HG03565 (cell line): Measurements from ENCODE around the gene PDHX.

Experiments
- ATAC-seq: cut with Tn5 transposase; IDR thresholded peaks from one replicate; pipeline ENCODE4 v1.9.1; 2021; ENCODE audit warnings: mild to moderate bottlenecking, moderate library complexity; ENCODE audit not compliant: unreplicated experiment

Gene PDHX

DNA sequence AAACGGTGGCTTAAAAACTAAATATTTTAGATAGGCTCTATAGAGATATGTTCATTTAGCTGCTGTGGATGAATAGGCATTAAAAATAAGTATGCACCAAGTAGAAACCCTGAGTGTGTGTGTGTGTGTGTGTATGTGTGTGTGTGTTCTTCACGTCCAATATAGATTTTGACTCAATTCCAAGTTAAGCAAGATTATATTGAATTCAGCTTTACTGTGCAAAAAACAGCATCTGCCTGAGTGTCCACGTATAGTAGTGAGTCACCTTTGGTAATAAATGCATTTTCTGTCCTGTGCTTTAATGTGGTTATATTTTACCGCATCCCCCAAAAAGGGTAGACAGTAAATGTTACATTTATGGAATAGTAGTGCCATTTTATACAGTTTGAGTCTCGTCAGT is 71.2 kb downstream of the PDHX start:
- no peak for ATAC-seq

DNA sequence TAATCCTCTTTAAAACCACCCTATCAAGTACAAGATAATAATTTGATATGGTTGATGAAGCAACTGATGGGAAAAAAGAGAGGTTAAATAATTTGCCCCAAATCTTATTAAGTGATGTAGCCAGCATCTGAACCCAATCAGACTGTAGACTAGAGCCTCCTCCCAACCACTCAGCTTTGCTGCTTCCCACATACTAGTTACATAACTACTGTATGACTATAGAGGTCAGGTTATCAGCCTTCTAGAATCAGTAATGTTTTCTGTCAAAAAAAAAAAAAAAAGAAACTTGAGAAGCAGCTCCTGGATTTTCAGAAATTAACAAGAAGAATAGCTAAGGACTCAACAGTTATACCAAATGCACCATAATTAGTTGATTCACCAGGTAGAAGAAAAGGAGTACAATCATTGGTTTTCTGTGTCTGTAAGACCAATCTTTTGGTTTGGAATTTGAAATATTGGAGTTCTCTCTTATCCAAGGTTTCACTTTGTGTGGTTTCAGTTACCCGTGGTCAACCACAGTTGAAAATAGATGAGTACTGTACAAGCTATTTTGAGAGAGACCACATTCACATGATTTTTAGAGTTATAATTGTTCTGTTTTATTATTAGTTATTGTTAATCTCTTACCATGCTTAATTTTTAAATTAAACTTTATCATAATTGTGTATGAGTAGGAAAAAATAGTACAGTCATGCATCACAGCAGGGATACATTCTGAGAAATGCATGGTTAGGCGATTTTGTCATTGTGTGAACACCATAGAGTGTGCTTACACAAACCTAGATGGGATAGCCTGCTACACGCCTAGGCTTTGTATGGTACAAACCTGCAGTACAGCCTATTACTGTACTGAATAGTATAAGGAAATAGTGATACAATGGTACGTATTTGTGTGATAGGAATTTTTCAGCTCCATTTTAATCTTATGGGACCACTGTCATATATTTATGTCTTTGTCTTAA is 72.2 kb downstream of the PDHX start:
- peak; percentile 88 for ATAC-seq

DNA sequence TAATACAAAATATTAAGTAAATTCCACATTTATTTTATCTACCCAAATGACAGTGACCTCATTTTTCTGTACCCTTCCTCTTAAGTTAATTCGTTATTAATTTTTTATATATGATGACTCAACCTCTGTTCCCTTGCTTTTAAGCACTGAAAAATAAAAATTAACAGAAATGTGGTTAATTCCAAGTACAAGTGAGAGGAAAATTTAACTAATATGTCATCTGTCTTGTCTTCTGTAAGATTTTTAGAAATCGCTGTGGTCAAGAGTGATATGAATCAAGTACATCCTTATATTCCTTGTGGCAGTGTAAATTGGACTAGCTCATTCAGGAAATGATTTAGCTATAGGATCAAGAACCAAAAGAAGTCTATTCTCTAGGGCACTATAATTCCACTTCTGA is 74.5 kb downstream of the PDHX start:
- ATAC-seq, result no peak

DNA sequence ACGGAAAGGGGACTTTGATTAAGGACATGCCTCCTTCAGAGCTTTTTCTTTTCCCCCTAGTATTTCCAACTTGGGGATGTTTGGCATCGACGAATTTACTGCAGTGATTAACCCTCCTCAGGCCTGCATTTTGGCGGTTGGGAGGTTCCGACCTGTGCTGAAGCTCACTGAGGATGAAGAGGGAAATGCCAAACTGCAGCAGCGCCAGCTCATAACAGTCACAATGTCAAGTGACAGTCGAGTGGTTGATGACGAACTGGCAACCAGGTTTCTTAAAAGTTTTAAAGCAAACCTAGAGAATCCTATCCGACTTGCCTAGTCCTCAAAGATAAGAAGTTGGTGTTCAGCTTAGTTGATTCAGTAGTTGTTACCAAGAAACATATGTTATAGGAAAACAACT is 78.4 kb downstream of the PDHX start:
- ATAC-seq, result no peak

DNA sequence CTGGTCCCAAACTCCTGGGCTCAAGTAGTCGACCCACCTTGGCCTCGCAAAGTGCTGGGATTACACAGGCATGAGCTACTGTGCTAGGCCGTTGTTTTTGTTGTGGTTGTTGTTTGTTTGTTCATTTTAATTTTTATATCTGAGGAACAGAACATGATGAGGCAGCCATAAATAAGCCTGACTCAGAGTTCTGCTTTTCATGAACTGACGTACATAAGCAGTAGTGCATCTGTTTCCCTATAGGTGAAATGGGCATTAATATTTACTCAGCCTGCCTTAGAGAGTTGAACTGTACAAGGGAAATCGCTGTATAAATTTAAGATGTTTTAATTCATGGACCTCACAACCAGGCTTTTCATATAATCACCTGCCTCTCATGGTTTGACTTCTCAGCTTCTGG is 80.5 kb downstream of the PDHX start:
- no peak for ATAC-seq

DNA sequence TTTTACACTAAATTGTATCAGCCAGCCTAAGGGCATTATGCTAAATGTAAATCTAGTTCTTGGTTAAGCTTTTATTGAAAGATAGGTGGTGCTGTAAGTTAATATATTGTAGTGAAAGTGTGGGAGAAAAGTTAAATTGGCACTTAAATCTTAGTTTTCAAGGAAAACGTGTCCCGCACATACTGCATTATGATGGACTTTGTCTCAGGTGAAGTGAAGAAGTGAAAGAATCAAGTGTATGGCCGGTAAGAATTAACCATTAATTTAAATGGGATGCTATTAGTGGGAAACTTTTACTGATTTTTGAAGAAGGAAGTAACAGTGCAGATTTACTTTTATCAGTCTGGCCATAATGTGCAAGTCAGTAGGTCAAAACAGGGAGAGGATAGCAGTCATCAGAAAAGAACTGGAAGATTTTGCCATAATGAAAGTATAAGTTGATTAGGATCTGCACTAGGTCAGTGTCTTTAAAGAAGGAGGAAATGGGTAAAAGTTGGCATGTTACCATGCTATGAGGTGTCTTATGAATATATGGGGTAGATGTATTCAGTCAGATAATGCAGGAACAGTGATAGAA is 81.6 kb downstream of the PDHX start:
- ATAC-seq, result no peak

DNA sequence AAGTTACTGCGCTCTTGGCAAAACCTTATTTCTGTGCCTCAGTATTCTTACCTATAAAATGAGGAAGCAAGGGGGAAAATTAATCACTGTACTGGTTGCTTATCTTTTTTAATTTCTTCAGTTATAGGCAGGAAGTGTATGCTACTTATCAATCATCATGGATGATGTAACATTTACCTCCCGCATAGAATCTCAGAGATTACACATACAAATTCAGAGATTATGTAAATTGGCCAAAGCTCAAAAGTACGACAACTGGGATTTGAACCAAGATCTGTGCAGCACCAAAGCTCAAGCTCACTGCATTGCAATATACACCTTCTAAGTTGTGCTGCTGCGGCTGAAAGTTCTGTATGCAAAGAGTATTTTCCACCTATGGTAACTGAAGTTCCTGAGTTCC is 83.0 kb downstream of the PDHX start:
- ATAC-seq, result no peak

DNA sequence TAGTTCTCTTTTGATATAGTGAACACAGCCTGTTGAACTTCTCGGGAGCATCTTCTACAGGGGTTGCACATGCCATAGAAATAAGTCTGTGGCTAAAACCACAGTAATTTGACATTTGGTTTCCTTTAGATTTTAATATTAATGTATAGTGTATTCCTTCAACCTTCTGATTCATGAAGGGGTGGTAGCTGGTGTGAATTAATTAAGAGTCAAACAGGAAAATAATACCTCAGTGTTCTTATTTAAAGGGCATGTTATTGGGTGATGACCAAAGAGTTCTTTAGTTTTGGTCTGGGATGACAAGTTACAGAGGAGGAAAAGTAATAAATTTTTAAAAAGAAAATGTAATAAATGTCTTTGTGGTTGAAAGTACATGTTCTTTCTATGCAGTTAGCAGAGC is 86.8 kb downstream of the PDHX start:
- ATAC-seq, result no peak

DNA sequence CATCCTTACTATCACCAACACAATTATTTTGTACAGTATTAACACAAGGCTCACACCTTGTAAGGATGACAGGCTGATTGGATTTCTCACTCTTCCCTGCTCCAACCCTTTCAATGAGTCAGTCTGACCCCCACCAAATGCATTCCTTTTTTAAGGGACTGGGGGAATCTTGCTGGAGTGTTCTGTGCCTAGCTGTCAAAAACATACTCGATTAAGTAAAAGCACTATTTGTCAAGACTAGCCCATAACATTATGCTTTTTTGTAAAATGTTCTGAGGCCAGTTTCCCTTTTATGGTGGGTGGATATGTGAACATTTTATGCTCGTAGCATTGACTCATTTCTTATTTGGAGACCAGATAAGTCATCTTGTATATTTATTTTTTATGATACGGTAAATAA is 87.2 kb downstream of the PDHX start:
- no peak for ATAC-seq

DNA sequence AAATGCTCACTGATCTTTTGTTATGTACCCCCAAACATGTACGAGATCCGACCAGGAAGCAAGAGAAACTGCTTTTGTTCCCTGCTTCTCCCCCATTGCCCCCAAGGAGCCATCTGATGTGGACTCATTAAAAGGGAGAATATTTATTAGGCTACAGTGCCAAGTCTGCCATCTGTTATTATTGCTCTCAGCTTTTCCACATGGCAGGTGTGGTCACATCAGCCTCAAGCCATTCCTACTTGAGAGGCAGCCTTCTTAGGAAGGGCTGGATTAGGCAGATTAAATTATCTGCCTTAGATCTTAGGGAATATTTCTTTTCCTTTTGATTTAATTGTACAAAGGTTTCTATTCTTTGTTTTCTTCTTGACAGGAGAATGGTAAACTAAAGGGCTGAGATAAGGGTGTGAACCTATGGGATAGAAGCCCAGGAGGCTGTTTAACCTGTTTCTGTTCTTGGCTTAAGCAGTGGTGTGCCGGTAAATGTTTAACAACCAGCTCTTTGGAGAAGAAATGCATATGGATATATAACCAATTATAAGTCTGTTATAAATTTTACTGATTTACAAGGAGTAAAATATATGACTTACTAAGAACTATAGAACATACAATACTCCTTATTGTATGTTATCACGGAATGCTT is 88.8 kb downstream of the PDHX start:
- no peak for ATAC-seq

DNA sequence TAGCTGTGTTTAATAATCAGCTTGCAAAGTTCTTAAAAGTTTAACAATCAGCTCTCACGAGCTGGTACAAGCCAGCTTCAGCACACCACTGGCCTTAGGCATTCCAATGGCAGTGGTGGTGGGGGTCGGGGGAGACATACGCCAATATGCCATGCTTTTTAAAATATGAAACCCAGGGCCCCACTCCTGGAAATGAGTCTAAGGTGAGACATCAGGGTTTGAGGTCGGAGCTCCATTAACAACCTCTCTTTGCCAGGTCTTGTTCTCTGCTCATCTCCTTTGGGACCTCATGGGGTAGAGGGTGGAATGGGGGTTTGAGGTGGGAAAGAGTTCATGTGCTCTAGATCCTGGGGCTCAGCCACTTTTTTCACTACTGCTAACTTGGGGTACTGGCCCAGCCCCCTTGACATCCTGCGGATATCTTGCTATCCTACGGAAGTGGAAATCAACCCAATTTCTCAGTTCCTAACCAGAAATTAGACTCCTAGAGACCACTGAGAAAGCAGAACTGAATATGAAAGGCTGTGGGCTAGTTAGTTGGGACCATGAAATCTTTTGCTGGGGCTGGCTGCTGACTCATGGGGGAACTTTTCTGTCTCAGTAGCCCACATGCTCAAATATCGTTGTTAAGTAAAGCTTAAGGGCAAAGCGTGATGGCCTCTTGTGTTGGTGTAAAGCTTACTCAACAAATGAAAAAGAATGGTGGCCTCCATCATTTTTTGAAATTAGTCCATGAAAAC is 90.1 kb downstream of the PDHX start:
- ATAC-seq, result peak; percentile 82

DNA sequence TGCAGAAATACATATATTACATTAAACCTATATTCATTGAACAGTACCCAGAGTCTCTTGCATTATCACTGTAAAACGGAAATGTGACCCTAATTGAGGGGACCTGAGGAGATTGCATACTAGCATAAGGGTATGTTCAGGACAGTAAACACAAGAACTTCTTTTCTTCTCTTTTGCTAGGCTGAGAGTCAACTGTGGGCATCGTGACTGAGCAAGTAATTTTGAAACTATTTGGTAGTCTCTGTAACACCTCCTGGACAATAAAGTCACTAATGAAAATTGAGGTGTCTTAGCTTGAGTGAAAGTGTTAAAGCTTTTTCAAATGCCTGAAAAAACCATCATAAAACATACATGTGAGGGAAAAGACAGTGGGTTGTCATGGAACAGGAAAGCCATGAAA is 90.9 kb downstream of the PDHX start:
- ATAC-seq, result peak; percentile 56

DNA sequence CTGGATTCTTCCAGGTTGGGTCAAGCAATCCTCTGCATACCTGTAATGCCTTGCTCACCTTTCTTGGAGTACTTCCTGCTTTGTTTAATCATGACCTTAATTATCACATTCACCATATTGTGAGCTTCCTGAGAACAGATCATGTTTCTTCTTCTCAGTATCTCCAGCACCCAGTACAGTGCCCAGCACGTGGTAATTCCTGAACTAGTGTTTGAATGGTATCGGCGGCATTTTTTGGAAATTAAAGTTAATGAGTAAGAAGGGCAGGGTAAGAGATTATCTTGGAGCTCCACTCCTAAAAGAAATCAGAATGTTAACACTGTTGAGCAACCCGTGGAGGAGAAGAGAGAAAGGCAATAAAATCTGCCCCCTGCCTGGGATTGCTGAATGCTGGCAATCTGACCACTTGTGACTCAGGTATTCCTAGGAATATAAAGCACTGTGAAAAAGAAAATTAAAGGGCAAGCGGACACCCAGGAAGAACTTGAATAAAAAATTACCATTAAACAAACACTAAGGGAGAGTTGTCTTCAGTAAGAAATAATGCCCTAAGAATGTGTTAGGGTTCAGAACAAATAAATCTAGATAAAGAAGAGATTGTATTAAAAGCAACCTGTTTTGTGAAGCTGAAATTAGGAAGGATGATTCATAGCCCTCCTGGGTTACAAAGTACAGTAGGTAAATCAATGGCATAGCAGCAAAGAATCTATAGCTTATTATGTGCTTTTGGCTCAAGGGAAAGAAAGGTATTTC is 92.9 kb downstream of the PDHX start:
- no peak for ATAC-seq

DNA sequence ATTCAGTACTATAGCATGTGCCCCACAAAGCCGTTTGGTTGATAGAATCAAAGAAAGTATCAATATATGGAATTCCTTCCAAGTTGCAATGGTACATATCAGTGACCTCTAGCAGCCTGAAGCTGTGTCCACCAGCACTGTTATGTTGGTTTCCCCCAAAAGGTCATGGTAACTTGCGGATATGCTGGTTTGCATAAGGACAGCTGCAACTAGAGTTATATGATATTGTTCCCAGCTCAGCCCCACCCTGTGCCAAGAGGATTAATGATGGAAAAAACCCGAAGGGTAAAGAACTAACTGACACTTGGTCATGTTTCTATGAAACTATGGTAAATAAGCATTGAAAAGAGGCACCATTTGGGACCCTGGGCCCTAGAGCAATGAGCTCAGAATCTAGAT is 93.5 kb downstream of the PDHX start:
- no peak for ATAC-seq

DNA sequence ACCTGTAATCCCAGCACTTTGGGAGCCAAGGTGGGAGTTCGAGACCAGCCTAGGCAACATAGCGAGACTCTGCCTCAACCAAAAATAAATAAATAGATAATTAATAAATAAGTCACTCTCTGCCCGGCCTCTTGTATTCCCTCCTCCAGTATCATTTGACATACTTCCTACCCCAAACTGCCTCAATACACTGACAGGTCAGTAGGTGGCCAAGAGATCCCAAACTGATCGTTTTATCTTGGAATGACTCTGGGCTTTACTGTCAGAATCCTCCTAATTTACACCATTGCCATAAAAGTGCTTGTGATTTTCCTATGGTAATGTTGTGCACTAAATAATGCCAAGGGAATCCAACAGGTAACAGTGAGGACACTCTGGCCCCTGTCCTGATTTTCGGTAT is 94.2 kb downstream of the PDHX start:
- no peak for ATAC-seq

DNA sequence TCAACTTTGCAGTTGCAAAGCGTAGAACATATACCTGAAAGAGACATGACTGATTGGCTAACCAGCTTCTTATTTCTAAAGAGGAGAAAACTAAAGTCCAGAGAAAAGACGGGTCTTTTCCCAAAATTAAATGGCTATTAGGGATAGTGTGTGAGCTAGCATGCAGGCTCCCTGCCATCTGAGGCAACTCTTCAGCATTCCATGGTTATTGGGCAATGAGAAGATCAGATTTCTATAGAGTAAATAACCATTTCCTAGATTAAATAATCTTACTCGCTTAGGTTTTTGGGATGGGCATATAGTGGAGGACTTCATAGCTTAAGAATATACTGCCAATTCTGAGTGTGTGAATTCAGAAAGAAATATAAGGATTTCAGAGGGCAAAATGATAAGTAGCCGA is 95.0 kb downstream of the PDHX start:
- ATAC-seq, result no peak

DNA sequence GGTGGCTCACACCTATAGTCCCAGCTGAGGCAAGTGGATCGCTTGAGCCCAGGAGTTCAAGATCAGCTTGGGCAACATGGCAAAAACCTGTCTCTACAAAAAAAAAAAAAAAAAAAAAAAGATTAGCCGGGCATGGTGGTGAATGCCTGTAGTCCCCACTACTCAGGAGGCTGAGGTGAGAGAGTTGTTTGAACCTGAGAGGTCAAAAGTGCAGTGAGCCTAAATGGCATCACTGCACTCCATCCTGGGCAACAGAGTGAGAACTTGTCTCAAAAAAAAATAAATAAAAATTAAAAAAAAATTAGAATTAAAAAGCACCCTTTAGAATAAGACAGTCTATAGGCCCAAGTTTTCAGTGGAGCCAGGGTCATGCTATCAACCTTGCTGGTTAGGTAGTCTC is 95.5 kb downstream of the PDHX start:
- no peak for ATAC-seq

DNA sequence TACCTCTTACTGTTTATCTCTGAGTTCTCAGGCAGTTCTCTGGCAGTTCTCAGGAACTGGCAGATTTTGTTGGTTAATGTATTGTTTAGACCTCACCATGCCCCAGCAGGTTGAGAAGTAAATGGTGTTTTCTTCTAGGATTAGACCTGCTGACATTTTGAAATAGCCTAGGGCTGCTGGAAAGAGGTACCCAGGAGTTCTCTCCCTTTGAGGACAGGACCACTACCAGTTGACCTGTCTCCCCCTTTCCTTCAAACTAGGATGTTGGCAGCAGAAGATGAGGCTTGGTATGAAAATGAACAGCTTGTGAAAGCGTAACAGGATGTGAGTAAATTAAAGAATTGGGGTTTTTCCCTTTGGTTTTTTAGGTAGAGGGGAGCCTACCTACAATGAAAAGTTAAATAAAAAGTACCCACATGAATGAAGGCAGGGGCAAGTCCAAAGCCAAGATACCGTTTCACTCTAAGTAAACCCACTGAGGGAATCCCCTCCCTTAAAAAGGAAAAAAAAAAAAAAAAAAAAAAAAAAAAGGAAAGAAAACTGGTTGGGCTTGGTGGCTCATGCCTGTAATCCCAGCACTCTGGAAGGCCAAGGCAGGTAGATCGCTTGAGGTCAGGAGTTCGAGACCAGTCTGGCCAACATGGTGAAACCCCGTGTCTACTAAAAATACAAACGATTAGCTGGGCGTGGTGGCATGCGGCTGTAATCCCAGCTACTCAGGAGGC is 96.2 kb downstream of the PDHX start:
- peak; percentile 58 for ATAC-seq

DNA sequence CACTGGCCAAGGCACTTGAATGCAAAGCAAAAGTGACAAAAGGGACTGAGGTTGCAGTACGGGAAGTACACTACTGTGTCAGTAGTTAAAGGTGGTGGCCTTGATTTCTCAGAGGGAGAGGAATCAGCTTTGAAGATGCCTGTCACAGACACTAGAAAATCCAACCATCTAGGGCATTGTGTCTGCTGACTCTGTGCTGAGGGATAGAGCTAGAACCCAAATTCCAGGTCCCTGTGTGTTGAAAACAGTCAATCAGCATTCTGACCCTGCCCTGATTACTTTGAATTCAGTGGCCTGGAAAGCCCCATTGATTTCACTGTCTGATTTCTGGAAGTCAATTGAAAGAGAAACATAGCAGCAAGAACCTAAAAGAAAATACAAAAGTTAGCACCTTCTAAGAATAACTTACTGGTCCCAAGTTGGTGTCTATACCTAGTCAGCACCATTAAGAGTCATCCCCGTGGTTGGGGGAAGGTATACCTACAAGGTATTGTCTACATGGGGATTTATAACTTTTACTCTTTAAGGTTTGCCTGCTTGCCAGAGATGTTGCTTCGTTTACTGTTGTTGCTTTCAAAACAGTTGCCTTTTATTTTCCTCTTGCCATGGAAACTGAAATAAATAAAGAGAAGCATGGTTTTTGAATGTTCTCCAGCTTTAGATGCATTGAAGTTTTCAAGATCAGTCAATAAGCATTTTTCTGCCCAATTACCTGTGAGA is 97.3 kb downstream of the PDHX start:
- no peak for ATAC-seq
